ENCODE results near the gene TMEM43. TPM values are rescaled to one million over a fixed set of nuclear protein-coding genes. Genes with fewer than 3 reads are reported as not detected.

The TMEM43 gene
- total RNA-seq, 2 experiments from 2014 or later, result 40.0 to 40.3 TPM

DNA sequence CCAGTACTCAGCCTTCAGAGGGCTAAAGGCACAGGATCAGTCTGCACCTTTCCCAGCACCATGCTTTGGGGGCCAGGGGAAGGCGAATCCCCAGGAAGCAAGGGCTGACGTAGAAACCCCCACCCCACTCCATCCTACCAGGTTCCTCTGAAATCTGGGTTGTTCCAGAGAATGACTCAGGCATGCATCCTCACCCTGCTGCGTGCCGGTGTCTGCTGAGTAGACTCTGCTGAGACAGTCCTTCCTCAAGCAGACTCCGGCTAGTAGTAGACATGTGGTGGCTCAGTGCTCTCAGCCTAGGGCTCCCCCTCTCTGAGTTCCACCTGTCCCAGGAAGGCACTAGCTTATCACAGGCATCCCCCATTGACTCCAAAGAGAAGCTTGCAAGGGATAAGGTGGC lies 9.0 kb downstream of the TMEM43 start:
- ChIA-PET CTCF (no interaction called here), POLR2A (no interaction called here)

DNA sequence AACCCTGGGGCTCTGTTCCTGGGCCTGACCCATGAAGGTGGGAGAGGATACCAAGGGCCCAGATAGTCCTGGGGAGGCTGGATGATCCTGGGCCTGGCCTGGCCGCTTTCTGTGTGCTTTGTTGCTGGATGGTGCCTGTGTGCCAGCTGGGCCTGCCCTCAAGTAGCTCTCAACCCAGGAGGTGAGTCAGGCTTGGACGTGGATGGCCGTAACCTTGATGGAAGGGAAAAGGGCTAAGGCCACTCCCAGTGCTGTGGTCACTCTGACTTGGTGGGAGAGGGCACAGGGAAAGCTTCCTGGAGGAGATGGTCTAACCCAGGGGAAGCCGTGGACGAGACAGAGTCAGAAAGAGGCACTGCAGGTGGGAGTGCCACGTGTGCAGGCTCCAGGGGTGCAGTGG lies 9.4 kb downstream of the TMEM43 start:
- POLR2A ChIA-PET, result no interaction called here
- CTCF ChIA-PET, result no interaction called here

DNA sequence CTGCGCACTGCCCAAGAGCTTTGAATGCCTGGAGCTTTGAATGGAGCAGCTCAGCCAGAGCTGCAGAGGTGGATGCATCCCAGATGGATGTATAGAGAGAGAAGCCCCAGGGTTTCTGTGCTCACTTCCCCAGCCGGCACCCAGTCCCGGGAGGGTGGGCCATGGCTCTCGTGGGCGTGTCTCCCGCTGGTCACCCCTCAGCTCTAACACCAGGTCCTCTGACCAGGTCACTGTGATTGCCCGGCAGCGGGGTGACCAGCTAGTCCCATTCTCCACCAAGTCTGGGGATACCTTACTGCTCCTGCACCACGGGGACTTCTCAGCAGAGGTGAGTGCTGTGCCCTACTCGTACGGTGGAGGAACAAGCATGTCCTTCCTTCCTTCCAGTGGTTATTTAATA lies 10.7 kb downstream of the TMEM43 start:
- CTCF ChIA-PET, result no interaction called here
- POLR2A ChIA-PET, result no interaction called here

DNA sequence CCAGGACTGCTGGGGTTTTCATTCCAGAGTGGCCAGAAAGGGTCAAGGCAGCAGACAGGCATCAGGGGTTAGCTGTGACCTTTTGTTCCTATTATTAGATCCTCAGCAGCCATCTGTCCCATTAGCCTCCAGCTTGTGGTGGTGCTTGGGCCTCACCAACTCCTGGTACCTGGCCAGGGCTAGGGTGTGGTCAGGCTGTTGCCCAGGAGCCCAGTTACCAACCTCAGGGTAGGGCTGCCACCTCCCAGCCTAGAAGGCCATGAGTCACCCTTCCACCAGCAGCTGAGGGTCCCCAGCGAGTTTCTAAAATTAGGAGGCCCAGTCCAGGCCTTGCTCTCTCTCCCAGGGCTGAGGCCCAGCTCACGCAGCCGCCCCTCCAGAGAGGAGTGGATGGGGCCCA lies 12.2 kb downstream of the TMEM43 start:
- CTCF ChIA-PET, result no interaction called here
- POLR2A ChIA-PET, result no interaction called here

DNA sequence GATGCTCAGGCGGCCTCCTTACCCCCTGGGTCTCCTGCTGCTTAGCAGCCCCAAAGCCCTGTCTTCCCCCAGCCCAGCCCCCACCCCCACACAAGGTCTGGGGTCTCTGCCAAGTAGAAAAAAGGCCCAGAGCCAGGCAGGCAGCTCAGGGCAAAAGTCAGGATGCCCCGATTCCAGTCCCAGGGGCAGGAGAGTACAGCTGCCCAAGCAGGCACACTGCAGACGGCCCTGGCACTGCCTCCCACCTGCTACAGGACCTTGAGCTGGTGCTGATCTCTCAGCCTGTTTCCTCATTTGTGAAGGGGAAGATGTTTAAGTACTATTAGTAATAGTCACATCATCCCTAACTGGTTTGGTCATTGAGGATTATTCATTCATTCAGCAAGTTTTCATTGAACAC lies 12.6 kb downstream of the TMEM43 start:
- CTCF ChIA-PET, result no interaction called here
- POLR2A ChIA-PET, result no interaction called here

DNA sequence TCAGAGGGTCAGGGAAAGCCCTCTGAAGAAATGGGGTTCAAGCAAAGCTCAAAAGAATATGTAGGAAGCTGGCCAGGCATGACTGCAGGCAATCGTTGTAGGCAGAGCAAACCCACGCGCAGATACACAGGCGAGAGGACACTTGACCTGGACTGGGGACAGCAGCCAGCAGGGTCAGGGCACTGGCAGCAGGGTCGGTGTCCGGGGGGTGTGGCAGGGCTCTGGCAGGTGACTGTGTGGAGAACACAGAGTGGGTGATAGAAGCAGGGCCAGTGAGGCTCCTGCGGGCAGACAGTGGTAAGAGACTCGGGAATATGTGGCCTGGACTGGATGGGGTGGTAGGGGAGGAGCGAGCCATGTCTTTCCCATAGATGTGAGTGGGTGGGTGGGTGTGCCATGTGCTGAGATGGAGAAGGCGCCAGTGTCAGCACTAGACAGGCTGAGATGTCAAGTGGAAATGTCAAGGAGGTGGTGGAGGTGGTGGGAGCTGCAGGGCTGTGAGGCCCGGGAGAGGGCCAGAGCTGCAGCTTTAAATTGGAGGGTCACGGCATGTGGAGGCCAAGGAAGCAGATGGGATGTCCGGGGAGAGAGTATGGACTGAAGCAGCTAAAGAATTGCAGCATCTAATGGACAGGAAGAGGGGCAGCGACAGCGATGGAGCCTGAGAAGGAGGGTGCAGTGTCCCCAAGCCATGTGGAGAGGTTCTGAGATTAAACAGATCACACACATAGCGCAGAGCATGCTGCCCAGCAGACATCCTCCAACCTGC lies 13.4 kb downstream of the TMEM43 start:
- POLR2A ChIA-PET, result no interaction called here
- CTCF ChIA-PET, result no interaction called here

DNA sequence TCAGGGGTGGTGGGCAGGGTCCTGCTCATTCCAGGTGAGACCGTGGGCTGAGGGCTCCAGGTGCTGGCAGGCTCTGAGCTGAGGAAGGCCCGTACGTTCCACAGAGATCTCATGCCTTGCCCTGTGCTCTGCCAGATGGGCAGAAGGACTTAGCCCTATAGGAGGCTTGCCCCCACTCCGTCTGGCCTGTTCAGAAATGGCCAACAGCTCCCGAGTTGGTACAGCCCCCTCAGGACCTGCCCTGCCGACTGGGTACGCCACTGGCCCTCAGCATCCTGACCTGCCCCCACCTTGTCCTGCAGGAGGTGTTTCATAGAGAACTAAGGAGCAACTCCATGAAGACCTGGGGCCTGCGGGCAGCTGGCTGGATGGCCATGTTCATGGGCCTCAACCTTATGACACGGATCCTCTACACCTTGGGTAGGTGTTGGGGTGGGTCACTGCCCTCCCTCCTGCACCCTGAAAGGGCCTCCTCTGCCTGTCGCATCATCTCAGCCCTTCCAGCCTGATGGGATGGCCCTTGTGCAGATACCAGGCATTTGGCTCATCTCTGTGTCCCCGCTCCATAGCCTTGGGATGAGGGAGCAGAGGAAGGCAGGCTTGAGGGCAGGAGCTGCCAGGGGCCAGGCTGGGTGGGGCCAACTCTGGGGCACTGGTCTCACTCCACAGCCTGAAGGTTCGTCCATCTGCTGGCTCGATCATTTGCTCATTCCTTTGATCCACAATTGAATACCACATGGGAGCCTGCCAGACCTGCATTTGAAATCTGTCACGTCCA lies 14.2 kb downstream of the TMEM43 start:
- CTCF ChIA-PET, result no interaction called here
- POLR2A ChIA-PET, result no interaction called here

DNA sequence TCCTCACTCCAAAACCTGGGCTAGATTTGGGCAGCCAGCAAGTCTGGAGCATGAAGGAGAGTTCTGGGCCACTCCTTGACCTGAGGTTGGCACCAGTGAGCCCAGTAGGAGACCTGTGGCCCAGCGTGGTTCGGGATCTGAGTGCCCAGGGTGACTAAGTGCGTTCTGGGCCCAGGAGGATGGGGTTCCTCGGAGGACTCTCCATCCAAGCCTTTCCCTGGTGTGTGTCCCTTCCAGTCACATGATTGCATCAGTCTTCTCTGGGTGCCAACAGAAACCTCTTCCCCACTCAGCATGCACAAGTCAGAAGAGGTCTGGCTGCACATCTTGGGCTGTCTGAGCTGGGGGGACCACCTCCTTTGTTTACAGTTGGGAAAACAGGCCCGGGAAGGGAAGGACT lies 14.9 kb downstream of the TMEM43 start:
- ChIA-PET POLR2A (no interaction called here), CTCF (no interaction called here)

DNA sequence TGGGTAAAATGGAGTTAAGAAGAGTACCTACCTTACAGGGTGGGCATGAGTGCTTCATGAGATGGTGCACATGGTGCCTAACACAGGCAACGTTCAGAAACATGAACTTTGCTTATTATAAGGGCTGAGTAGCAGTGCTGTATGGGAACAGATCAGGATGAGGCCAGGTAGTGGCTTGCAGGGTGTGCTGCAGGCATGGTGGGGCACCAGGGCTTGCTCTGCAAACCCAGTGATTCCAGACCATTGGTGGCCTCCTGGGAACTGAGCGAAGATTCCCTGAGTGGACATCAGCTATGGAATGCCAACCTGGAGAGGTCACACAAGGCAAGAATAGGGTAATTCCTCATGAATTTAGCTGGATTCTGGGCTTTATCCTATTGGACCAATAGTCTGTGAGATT lies 15.8 kb downstream of the TMEM43 start:
- ChIA-PET CTCF (no interaction called here), POLR2A (interaction anchor here (1.0 to 1.1 kb wide), 2 partner anchors 15 to 38 kb away, joined by 3 to 4 read pairs; partner anchors contain the start of genes LSM3 and XPC)

DNA sequence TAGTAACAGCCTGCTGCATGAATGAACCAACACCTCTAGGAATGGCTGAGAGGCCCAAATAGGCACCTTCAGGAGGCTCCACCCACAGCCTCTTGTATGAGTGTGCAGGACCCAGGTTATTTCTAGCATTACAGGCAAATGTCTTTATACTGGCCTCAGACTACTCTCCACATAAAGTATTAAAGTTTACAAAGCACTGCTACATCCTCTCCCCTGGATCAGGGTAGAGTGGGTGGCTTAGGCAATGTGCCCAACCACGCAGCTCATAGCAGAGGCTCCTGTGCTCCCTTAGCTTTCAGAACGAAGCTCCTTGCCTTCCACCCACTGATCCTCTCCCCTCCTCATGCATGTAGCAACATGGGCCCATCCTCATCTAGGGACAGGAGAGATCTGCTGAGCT lies 16.3 kb downstream of the TMEM43 start:
- POLR2A ChIA-PET, result interaction anchor here (0.6 to 1.1 kb wide), 3 partner anchors 16 to 37 kb away, joined by 3 to 4 read pairs (median 3); partner anchors contain the start of genes CHCHD4, LSM3 and XPC
- CTCF ChIA-PET, result no interaction called here

DNA sequence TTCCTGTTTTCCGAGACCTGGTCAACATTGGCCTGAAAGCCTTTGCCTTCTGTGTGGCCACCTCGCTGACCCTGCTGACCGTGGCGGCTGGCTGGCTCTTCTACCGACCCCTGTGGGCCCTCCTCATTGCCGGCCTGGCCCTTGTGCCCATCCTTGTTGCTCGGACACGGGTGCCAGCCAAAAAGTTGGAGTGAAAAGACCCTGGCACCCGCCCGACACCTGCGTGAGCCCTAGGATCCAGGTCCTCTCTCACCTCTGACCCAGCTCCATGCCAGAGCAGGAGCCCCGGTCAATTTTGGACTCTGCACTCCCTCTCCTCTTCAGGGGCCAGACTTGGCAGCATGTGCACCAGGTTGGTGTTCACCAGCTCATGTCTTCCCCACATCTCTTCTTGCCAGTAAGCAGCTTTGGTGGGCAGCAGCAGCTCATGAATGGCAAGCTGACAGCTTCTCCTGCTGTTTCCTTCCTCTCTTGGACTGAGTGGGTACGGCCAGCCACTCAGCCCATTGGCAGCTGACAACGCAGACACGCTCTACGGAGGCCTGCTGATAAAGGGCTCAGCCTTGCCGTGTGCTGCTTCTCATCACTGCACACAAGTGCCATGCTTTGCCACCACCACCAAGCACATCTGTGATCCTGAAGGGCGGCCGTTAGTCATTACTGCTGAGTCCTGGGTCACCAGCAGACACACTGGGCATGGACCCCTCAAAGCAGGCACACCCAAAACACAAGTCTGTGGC lies 16.9 kb downstream of the TMEM43 start:
- ChIA-PET CTCF (interaction anchor here (4.0 kb wide), 1 partner anchor 17 kb away, joined by 17 read pairs; the partner anchor contains the start of genes CHCHD4 and TMEM43), POLR2A (interaction anchor here (0.6 to 1.1 kb wide), 2 partner anchors 17 to 37 kb away, joined by 3 to 4 read pairs; partner anchors contain the start of genes CHCHD4, LSM3 and XPC)

DNA sequence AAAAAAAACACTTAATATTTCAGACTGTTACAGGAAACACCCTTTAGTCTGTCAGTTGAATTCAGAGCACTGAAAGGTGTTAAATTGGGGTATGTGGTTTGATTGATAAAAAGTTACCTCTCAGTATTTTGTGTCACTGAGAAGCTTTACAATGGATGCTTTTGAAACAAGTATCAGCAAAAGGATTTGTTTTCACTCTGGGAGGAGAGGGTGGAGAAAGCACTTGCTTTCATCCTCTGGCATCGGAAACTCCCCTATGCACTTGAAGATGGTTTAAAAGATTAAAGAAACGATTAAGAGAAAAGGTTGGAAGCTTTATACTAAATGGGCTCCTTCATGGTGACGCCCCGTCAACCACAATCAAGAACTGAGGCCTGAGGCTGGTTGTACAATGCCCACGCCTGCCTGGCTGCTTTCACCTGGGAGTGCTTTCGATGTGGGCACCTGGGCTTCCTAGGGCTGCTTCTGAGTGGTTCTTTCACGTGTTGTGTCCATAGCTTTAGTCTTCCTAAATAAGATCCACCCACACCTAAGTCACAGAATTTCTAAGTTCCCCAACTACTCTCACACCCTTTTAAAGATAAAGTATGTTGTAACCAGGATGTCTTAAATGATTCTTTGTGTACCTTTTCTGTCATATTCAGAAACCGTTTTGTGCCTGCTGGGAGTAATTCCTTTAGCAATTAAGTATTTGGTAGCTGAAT lies 17.9 kb downstream of the TMEM43 start:
- ChIA-PET CTCF (interaction anchor here (0.6 to 4.0 kb wide), 3 partner anchors 18 to 254 kb away, joined by 3 to 17 read pairs (median 10); partner anchors contain the start of genes CHCHD4, LSM3, TMEM43 and XPC), POLR2A (interaction anchor here (1.3 kb wide), 1 partner anchor 36 kb away, joined by 4 read pairs; the partner anchor contains the start of genes LSM3 and XPC)

DNA sequence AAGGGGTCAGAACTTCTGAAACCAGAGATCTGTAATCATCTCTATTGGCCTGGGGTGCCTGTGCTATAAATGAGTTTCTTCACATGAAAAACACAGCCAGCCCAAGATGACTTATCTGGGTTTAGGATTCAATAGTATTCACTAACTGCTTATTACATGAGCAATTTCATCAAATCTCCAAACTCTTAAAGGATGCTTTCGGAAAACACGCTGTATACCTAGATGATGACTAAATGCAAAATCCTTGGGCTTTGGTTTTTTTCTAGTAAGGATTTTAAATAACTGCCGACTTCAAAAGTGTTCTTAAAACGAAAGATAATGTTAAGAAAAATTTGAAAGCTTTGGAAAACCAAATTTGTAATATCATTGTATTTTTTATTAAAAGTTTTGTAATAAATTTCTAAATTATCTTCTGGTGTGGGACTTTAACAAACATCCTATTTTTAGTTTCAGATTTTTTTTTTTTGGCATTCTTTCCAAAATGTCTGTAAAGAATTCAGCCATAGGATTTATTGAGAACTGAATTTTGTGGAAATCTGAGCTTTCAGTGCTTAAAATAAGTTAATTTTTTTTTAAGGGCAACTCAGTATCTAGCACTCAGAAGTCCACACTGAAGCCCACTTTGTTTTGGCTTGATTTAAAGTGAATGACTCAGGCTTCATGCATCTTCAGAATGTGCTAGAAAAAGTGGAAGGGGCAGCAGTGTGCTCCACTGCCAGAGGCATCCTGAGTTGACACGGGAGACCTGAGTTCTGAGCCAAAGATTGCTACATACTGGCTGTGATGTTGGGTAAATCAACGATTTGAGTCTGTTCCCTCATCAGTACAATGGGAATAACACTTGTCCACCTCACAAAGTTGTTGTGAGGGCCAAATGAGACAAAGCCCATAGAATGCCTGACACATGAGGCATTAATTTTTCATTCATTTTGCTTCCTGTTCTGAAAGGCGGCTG lies 18.7 kb downstream of the TMEM43 start:
- CTCF ChIA-PET, result interaction anchor here (2.3 to 4.0 kb wide), 3 partner anchors 19 to 247 kb away, joined by 10 to 17 read pairs (median 12); partner anchors contain the start of genes CHCHD4, LSM3, TMEM43 and XPC
- POLR2A ChIA-PET, result interaction anchor here (1.3 kb wide), 1 partner anchor 35 kb away, joined by 4 read pairs; the partner anchor contains the start of genes LSM3 and XPC

DNA sequence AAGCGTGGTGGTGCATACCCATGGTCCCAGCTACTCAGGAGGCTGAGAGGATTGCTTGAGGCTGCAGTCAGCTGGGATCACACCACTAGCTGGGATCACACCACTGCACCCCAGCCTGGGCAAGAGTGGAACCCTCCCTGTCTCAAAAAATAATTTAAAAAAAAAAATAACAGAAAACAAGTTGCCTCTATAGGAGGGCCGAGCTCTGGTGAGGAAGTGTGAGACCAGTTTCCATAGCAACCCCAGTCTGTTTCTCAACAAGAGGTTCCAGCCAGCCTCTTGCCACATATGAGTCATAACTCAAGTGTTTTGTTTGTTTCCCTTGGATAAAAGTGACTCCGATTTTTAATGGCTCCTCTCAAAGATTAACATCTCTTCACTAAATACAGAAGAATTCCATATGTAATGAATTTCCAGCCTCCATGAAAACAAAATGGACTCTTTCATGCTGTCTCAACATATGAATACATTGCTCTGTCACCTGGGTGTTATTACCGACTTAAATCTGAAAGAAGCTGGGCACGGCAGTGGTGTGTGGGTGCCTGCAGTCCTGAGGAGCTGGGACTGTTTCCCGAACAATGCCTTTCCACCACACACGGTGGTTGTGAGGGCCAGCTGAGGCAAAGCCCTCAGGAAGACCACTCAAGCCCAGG lies 19.7 kb downstream of the TMEM43 start:
- POLR2A ChIA-PET, result interaction anchor here (1.4 kb wide), 1 partner anchor 34 kb away, joined by 9 read pairs; the partner anchor contains the start of genes LSM3 and XPC
- CTCF ChIA-PET, result interaction anchor here (2.3 to 4.0 kb wide), 3 partner anchors 20 to 248 kb away, joined by 10 to 17 read pairs (median 12); partner anchors contain the start of genes CHCHD4, LSM3, TMEM43 and XPC

DNA sequence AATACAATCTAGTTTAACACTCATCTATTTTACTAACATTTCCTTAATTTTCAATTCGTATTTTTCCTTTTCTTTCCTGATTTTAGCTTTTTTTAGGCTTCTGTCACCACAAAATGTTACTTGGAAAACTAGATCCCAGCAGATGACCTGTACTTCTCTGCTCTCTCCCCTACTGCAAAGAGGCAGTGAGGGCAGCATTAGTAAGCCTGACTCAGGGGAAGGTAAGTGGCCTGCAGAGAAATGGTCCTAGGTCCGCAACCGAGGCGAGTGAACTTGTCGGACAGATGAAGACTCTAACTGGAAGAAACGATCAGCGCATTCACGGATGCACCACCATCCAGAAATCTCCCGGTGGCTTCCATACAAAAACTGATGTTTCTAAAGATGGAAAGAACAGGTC lies 20.4 kb downstream of the TMEM43 start:
- ChIA-PET POLR2A (interaction anchor here (1.4 kb wide), 1 partner anchor 33 kb away, joined by 9 read pairs; the partner anchor contains the start of genes LSM3 and XPC), CTCF (interaction anchor here (3.5 to 4.0 kb wide), 2 partner anchors 20 to 248 kb away, joined by 12 to 17 read pairs; partner anchors contain the start of genes CHCHD4 and TMEM43)

DNA sequence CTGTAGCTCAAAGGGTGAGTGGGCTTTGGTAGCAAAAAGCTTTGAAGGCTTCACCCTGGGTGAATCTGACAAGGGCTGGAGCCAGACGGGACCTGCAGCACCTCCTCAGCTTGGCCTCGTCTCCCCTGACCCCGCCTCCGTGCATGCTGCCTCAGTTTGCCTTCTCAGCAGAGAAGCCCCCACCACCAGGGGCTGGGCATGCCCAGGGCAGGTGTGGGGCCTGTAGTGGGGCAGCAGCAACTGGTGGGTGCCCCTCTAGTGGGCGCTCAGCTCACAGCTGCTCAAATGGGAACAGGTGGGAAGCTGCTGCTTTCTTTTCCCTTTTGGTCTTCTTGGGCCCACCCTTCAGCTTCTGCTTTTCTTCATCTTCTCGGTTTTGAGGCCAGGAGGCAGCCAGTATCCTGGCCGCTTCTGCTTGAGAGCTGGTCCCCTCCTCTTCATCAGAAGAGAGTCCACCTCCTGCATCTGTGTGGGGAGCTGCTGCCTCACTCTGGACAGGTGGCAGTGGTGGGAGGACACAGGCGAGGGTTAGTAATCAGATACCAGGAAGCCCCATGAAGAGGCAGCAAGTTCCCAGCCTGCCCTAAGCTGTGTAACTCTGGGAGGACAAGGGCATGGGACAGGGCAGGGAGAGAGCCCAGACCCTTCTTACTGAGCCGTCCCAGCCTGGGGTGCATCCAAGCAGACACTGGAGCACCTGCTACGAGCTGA lies 21.0 kb downstream of the TMEM43 start:
- CTCF ChIA-PET, result interaction anchor here (3.5 to 4.0 kb wide), 2 partner anchors 21 to 249 kb away, joined by 12 to 17 read pairs; partner anchors contain the start of genes CHCHD4 and TMEM43
- POLR2A ChIA-PET, result interaction anchor here (1.4 kb wide), 1 partner anchor 33 kb away, joined by 9 read pairs; the partner anchor contains the start of genes LSM3 and XPC
